Measurements from ENCODE around the gene TLR4. TPM values are rescaled to one million over a fixed set of nuclear protein-coding genes. Genes with fewer than 3 reads are reported as not detected.
A peak's percentile ranks its signal among the peaks of the same experiment; 100 is the strongest.

Gene TLR4
- total and polyA plus RNA-seq, 12 donors: 5.5 to 65.2 (median 35.7) TPM

DNA sequence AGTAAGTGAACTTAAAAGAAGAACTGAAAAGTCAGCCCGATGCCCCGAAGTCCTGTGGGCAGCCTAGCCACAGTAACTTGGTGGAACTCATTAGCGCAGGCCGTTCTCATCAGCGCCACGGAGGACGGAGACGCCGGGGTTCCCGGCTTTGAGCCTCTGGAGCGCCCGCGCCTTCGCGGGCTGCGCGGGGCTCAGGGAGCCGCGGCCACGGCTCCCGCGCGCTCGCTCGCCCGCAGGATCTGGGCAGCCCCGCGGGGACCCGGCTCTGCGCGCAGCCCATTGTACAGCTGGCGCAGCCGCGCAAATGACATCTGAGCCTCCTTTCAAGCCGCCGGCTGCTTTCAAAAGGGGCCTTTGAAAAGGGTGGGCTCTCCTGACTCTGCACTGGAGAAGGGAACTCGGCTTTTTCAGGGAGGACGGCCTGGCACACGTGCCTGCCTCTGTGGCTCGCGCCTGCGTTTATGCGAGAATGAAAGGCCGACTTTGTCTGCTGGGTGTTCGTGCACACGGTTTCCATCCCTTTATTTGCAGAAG is 40.7 kb downstream of the TLR4 start:
- Histone ChIP-seq H3K4me1 (replicated peaks in 1 of 2) (no peaks in the 10 kb centered on the region), H3K4me3 (peak overlapping the region in 2 of 4 donors; percentile 15 to 49), H3K27ac (peak overlapping the region in 1 of 5 donors; percentile 29), H3K36me3 (replicated peaks in 1 of 2) (no peaks in the 10 kb centered on the region), H3K9me3 (replicated peaks in 1 of 3) (no peaks in the 10 kb centered on the region), H3K27me3 (no peaks in the 10 kb centered on the region)
- TF ChIP-seq POLR2A (IDR thresholded peaks at IDR 0.05): no peak
- TF ChIP-seq, protein P1, sequence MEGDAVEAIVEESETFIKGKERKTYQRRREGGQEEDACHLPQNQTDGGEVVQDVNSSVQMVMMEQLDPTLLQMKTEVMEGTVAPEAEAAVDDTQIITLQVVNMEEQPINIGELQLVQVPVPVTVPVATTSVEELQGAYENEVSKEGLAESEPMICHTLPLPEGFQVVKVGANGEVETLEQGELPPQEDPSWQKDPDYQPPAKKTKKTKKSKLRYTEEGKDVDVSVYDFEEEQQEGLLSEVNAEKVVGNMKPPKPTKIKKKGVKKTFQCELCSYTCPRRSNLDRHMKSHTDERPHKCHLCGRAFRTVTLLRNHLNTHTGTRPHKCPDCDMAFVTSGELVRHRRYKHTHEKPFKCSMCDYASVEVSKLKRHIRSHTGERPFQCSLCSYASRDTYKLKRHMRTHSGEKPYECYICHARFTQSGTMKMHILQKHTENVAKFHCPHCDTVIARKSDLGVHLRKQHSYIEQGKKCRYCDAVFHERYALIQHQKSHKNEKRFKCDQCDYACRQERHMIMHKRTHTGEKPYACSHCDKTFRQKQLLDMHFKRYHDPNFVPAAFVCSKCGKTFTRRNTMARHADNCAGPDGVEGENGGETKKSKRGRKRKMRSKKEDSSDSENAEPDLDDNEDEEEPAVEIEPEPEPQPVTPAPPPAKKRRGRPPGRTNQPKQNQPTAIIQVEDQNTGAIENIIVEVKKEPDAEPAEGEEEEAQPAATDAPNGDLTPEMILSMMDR (IDR thresholded peaks at IDR 0.05): no peak
- 2 to 6% (median 5%) methylated on average over 19 to 46 of the region's 46 CpGs for WGBS, 4 donors
- intact Hi-C loops (cut with DNase I): no loop called here
- peak in 1 of 7 donors; percentile 19 for DNase-seq

DNA sequence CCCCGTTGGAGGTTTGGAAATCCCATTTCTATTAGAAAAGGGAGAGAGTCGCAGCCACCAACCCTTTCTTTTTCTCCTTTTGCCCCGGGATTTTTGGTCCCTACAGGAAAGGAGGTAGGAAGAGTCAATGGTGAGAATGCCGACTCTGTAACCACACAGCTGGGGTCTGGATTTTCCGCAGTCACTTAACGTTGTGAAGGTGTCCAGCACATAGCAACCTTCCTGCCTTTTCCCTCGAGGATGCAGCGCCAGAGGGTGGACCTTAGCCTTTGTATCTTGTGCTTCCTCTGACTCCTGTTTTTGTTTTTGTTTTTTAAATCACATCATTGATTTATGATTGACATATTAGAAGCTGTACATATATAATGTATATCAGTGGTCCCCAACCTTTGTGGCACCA is 41.4 kb downstream of the TLR4 start:
- Histone ChIP-seq H3K4me1 (replicated peaks in 1 of 2) (no peaks in the 10 kb centered on the region), H3K36me3 (replicated peaks in 1 of 2) (no peaks in the 10 kb centered on the region), H3K4me3 (no peak overlapping the region), H3K27ac (no peak overlapping the region), H3K9me3 (replicated peaks in 1 of 3) (no peaks in the 10 kb centered on the region), H3K27me3 (no peaks in the 10 kb centered on the region)
- TF ChIP-seq, protein P1 (IDR thresholded peaks at IDR 0.05): no peak
- 72 to 85% (median 80%) methylated on average over 8 of the region's 8 CpGs for WGBS, 4 donors
- intact Hi-C loops (cut with DNase I): no loop called here
- DNase-seq: no peak

DNA sequence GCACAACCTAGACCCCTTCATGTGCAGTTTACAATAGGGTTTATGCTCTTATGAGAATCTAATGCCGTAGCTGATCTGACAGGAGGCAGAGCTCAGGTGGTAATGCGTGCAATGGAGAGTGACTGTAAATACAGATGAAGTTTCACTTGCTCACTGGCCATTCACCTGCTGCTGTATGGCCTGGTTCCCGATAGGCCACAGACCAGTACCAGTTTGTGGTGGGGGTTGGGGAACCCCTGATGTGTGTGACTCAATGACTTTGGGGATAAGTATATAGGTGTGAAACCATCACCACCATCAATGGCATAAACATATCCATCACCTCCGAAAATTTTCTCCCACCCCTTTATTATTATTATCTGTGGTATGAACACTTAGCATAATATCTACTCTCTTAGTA is 42.1 kb downstream of the TLR4 start:
- Histone ChIP-seq H3K4me3 (no peak overlapping the region), H3K36me3 (replicated peaks in 1 of 2) (no peaks in the 10 kb centered on the region), H3K27ac (no peak overlapping the region), H3K4me1 (replicated peaks in 1 of 2) (no peaks in the 10 kb centered on the region), H3K9me3 (replicated peaks in 1 of 3) (no peaks in the 10 kb centered on the region), H3K27me3 (no peaks in the 10 kb centered on the region)
- WGBS, 4 donors: 55 to 96% (median 91%) methylated on average over 4 of the region's 4 CpGs
- intact Hi-C loops (cut with DNase I): no loop called here
- TF ChIP-seq POLR2A (IDR thresholded peaks at IDR 0.05): no peak
- TF ChIP-seq, protein P1 (IDR thresholded peaks at IDR 0.05): no peak
- DNase-seq: no peak

DNA sequence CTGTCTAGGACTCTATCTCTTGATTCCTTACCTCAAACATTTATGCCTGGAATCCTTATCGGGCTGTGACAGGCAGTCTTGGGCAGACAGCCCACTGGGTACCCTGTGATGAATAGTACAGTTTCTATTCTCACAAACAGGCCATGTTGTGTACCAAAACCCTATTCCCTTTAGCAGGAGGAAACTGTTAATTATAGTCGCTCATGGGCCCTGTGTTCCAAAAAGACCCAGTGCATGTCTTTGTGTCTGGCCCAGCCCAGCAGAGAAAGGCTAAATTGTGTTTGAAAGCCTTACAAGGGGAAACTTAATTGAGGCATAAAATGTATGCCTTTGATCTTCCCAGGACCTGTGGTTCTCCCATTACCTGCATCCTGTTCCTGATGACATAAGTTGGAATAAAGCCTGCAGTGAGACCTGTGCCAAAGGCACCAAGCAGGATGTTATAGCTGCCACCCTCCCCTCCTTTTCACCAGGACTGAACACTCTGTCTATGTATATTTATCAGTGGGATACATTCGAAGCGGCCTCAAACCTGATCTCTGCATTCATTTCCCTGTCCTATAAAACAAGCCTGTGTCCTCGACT is 43.3 kb downstream of the TLR4 start:
- DNase-seq: no peak
- no peaks in the 10 kb centered on the region for H3K9me3 ChIP-seq (replicated peaks in 1 of 3)
- 66 to 80% (median 78%) methylated on average over 5 of the region's 5 CpGs for WGBS, 4 donors
- H3K27ac ChIP-seq: no peak overlapping the region
- H3K4me3 ChIP-seq: no peak overlapping the region
- no peaks in the 10 kb centered on the region for H3K4me1 ChIP-seq (replicated peaks in 1 of 2)
- no peaks in the 10 kb centered on the region for H3K27me3 ChIP-seq
- TF ChIP-seq, protein P1 (IDR thresholded peaks at IDR 0.05): no peak
- intact Hi-C loops (cut with DNase I): no loop called here
- H3K36me3 ChIP-seq (replicated peaks in 1 of 2): no peaks in the 10 kb centered on the region
